ENCODE measurements around the gene SERGEF.

Gene SERGEF

GRCh38 chr11:17864478-17864941 is 148.3 kb downstream of the SERGEF start:
- TF ChIP-seq, protein P1, sequence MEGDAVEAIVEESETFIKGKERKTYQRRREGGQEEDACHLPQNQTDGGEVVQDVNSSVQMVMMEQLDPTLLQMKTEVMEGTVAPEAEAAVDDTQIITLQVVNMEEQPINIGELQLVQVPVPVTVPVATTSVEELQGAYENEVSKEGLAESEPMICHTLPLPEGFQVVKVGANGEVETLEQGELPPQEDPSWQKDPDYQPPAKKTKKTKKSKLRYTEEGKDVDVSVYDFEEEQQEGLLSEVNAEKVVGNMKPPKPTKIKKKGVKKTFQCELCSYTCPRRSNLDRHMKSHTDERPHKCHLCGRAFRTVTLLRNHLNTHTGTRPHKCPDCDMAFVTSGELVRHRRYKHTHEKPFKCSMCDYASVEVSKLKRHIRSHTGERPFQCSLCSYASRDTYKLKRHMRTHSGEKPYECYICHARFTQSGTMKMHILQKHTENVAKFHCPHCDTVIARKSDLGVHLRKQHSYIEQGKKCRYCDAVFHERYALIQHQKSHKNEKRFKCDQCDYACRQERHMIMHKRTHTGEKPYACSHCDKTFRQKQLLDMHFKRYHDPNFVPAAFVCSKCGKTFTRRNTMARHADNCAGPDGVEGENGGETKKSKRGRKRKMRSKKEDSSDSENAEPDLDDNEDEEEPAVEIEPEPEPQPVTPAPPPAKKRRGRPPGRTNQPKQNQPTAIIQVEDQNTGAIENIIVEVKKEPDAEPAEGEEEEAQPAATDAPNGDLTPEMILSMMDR (IDR thresholded peaks at IDR 0.05): peak; percentile 71

- TF ChIP-seq, protein P1 (IDR thresholded peaks at IDR 0.05): no peak
Measured at GRCh38 chr11:17861036-17861755, 151.7 kb downstream of the SERGEF start.

DNA sequence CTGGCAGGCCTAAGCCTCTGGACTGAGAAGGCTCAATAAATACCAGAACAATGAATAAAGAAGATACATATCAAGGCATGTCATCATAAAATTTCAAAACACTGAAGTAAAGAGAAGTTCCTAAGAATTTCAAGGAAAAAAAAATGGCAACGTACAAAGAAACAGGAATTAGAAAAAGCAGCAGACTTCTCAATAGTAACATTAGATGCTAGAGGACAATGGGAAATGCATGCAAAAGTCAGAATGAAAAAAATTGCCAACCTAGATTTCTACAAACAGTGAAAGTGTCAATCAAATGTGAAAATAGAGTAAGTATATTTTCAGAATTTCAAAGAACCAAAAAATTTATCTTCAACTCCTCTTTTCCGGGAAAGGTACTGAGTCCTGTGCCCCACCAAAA is 153.3 kb downstream of the SERGEF start:
- TF ChIP-seq, protein P1 (IDR thresholded peaks at IDR 0.05): no peak

GRCh38 chr11:17855531-17856290 is 157.1 kb downstream of the SERGEF start:
- TF ChIP-seq, protein P1 (IDR thresholded peaks at IDR 0.05): no peak

DNA sequence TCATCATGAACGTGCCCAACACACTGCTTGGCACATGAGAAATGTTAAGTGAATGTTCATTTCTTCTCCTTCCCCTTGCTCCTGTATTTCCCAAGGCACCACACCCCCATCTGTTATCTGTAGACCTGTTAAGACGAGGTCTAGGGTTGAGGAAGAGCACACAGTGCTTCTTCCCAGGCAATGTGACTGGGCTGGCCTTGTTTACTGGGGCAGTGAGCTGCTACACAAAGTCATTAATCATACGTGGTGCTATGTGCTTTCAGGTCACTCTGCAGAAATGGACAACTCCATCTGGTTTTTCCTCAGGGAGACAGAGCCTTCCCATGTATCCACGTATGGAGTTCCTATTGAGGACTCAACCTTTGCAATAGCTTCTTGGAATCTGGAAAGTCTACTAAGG is 159.6 kb downstream of the SERGEF start:
- TF ChIP-seq, protein P1 (IDR thresholded peaks at IDR 0.05): no peak

DNA sequence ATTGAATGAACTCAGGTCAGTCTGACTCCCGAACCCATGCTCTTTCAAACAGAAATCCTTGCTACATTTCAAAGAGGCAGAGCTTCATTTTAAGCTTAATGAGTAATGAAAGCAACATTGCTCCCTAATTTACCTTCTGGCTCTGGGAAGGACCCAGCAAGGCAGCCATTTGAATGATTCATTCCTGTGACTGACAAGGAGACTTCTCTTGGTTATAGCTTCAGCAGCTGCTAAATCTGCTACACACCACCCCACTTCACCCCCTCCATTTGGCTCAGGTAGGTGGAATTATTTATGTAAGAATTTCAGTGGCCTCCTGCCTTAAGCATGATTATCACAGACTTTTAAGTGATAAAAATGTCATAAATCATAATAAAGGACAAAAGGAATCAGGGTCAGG is 160.6 kb downstream of the SERGEF start:
- TF ChIP-seq, protein P1 (IDR thresholded peaks at IDR 0.05): no peak

DNA sequence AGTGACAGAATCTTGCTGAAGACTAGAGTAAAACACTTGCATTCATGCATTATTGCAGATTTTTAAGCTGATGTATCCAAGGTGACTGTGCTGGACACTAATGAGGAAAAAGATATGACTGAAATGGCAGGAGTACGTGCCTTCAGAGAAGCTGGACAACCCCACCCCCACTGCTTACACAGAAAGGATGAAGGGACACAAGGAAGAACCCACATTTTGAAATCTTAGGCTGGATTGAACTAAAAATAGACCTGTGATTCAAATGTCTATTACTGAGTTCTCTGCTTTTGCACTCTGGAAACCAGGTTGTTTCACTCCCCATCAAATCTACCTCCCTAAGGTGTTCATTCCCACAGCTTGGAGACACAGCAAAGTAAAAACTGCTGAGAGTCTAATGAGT is 161.2 kb downstream of the SERGEF start:
- TF ChIP-seq, protein P1 (IDR thresholded peaks at IDR 0.05): no peak
